Liver (tissue), 9 donors: ENCODE measurements around the gene TCF7L2. TPM values are rescaled to one million over a fixed set of nuclear protein-coding genes. Genes with fewer than 3 reads are reported as not detected.

Experiments used
- DNase-seq: peaks from one replicate; pipeline ENCODE4 v3.0.0-alpha.2; 2017; ENCODE audit warnings: low spot score
- H3K27ac ChIP-seq, 2 donors: one replicate each; pipeline ENCODE4 v1.7.0; 2013; ENCODE audit warnings: inconsistent platforms in 2 of 2, low read length in 2 of 2, control low read depth in 1 of 2, low read depth in 1 of 2, mild to moderate bottlenecking in 1 of 2
- H3K27me3 ChIP-seq, 4 donors: one replicate each; pipeline versions ENCODE4 v1.6.1 to v1.7.0; 2013; ENCODE audit warnings: low read length in 3 of 4, inconsistent platforms in 1 of 4, mild to moderate bottlenecking in 1 of 4, moderate library complexity in 1 of 4; ENCODE audit not compliant: control insufficient read depth in 4 of 4, insufficient read depth in 4 of 4
- H3K36me3 ChIP-seq, 4 donors: one replicate each; pipeline versions ENCODE4 v1.6.1 to v1.7.0; 2013; ENCODE audit warnings: low read length in 3 of 4, mild to moderate bottlenecking in 3 of 4, low read depth in 1 of 4, moderate library complexity in 1 of 4; ENCODE audit not compliant: control insufficient read depth in 4 of 4, insufficient read depth in 3 of 4
- H3K4me1 ChIP-seq, 4 donors: one replicate each; pipeline versions ENCODE4 v1.6.1 to v1.7.0; 2013; ENCODE audit warnings: low read length in 3 of 4, mild to moderate bottlenecking in 3 of 4, moderate library complexity in 1 of 4; ENCODE audit not compliant: control insufficient read depth in 4 of 4, insufficient read depth in 4 of 4
- H3K4me3 ChIP-seq, 3 donors: one replicate each; pipeline versions ENCODE4 v1.6.1 to v1.7.0; 2013; ENCODE audit warnings: low read length in 3 of 3, control low read depth in 1 of 3, low read depth in 1 of 3, mild to moderate bottlenecking in 1 of 3
- H3K9ac ChIP-seq, 2 donors: one replicate each; pipeline ENCODE4 v1.7.0; 2013; ENCODE audit warnings: low read length in 2 of 2, mild to moderate bottlenecking in 2 of 2, moderate library complexity in 2 of 2, control low read depth in 1 of 2, low read depth in 1 of 2
- H3K9me3 ChIP-seq, 4 donors: one replicate each; pipeline versions ENCODE4 v1.6.1 to v1.7.0; 2013; ENCODE audit warnings: low read length in 3 of 4; ENCODE audit not compliant: control insufficient read depth in 4 of 4
- EGR1 ChIP-seq, 2 donors: IDR thresholded peaks; 2 replicates each; pipeline ENCODE4 v1.6.1; 2016 to 2018; ENCODE audit warnings: antibody characterized with exemption in 2 of 2, low read depth in 2 of 2
- FOXA2 ChIP-seq: IDR thresholded peaks from 2 replicates; pipeline ENCODE4 v1.6.1; 2016; ENCODE audit warnings: antibody characterized with exemption
- HNF4A ChIP-seq, 2 donors: conservative IDR thresholded peaks; 2 replicates each; pipeline ENCODE4 v1.6.1; 2016; ENCODE audit warnings: antibody characterized with exemption in 2 of 2, mild to moderate bottlenecking in 2 of 2
- TAF1 ChIP-seq: conservative IDR thresholded peaks from 2 replicates; pipeline ENCODE4 v1.6.1; 2016; ENCODE audit warnings: antibody characterized with exemption, mild to moderate bottlenecking
- YY1 ChIP-seq: IDR thresholded peaks from 2 replicates; pipeline ENCODE4 v1.6.1; 2016; ENCODE audit warnings: antibody characterized with exemption, mild to moderate bottlenecking
- WGBS: extraction: QIAGEN DNeasy Blood & Tissue Kit; methylation state at CpG from one replicate; pipeline ENCODE4 v1.1.7; 2013; 5-methylcytosine and 5-hydroxymethylcytosine counted together
- polyA plus RNA-seq, 2 donors: library from polyadenylated mRNA; stranded (reverse) in 1 of 2; unstranded in 1 of 2; fragments of 200-250 nt in 1 of 2; fragments of >200 nt in 1 of 2; fragmentation: Nextera tagmentation in 1 of 2; extraction: Ambion mirVana in 1 of 2; gene quantifications; one replicate each; pipeline versions ENCODE4 v1.2.1 to v1.2.3, GENCODE V29; 2013 to 2015
- total RNA-seq, 2 donors: library from RNA; depleted of rRNA; stranded (reverse); fragments of >200 nt; gene quantifications; one replicate each; pipeline ENCODE4 v1.2.3, GENCODE V29; 2014
- TF ChIP-seq, protein P1 (sequence below): IDR thresholded peaks from 2 replicates; pipeline ENCODE4 v1.6.1; 2016; ENCODE audit warnings: antibody characterized with exemption
- TF ChIP-seq, protein P2 (sequence below): IDR thresholded peaks from 2 replicates; pipeline ENCODE4 v1.6.1; 2016; ENCODE audit warnings: antibody characterized with exemption, mild to moderate bottlenecking
- TF ChIP-seq, protein P3 (sequence below): IDR thresholded peaks from 2 replicates; pipeline ENCODE4 v1.6.1; 2016; ENCODE audit warnings: antibody characterized with exemption
- donor health status: healthy.
- donor health status: healthy.
- donor health status: healthy.
- donor health status: healthy.
- donor health status: healthy.

TCF7L2 gene
- total and polyA plus RNA-seq, 4 donors, result 4.9 to 18.0 (median 8.3) TPM

DNA sequence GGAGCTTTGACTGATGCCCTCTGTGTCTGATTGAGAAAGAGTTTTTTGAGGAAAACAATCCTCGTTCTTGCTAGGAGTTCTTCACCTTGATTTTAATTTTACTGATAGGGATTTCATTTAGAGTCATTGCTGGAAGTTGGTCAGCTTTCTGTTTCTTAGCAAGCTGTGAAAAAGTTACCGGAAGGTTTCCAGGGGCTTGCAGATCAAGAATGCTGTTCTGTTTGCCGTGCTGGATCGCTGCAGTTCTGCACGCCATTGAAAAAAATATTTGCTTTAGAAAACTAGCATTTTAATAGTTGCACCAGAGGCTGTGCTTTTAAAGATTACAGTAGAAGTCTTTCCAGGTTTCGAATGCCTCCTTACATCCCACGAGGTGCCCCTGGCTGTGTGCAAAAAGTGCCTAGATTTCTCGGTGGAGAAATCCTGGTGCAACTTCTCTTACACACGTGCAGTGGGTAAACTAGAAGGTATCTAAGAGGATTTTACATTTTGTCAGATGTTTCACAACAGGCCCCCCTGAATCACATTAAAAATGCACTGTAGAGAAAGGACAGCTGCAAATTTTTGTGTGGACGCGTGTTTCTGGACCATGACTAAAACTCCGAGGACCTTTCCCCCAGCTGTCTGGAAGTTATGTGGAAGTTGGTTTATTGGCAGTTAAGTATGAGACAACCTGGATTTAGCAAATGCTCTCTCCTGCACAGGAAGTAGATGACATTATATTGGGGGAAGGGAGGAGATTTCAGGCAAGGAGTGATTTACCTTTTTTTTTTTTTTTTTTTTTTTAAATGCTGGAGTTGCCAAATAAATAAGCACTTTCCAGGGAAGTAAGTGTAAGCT, 5.8 kb downstream of the TCF7L2 start:
- Histone ChIP-seq H3K4me1 (peaks cover 6 to 35% (median 22%) of the 10 kb centered on the region in 4 donors), H3K27ac (peak overlapping the region; percentile 67 to 74), H3K27me3 (no peaks in the 10 kb centered on the region), H3K4me3 (peak overlapping the region in 2 of 3 donors; percentile 20 to 23), H3K9ac (peak overlapping the region; percentile 56 to 72), H3K36me3 (peaks cover 2 to 9% (median 5%) of the 10 kb centered on the region in 4 donors), H3K9me3 (no peaks in the 10 kb centered on the region)
- DNase-seq, result no peak
- TF ChIP-seq YY1, result peak; percentile 35
- TF ChIP-seq, protein P1, sequence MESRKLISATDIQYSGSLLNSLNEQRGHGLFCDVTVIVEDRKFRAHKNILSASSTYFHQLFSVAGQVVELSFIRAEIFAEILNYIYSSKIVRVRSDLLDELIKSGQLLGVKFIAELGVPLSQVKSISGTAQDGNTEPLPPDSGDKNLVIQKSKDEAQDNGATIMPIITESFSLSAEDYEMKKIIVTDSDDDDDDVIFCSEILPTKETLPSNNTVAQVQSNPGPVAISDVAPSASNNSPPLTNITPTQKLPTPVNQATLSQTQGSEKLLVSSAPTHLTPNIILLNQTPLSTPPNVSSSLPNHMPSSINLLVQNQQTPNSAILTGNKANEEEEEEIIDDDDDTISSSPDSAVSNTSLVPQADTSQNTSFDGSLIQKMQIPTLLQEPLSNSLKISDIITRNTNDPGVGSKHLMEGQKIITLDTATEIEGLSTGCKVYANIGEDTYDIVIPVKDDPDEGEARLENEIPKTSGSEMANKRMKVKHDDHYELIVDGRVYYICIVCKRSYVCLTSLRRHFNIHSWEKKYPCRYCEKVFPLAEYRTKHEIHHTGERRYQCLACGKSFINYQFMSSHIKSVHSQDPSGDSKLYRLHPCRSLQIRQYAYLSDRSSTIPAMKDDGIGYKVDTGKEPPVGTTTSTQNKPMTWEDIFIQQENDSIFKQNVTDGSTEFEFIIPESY, result no peak
- WGBS, result 5% methylated on average over 12 of the region's 12 CpGs

DNA sequence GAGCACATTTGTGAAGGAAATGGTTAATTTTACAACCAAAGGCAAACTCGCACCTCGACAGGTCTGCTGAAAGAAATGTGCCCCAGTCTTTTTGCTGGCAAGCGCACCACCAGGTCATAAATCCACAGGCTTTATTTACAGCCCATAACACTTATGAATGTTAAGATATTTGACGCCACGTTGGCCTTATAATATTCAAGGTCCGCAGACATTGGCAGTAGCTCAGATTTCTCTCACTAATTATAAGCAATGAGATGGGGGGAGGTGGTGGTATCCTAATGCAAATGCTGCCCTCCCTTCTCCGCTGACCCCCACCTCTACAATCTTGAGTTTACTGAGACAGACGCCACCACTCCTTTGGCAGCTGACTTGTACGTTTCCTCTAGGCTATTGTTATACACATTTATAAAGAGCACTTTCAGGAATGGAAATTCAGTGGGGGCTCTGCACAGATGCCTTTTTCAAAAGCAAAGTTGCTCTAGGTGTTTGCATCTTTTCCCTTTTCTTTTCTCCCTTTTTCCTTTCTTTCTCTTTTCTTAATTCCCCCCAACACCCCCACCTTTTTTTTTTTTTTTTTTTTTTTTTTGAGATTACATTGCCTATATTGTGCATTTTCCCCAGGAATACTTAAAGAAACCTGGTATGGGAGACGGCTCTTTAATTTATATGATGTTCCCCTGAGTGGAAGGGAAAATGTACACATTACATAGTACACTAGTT, 6.7 kb downstream of the TCF7L2 start:
- 78% methylated on average over 10 of the region's 10 CpGs for WGBS
- H3K36me3 ChIP-seq, result peaks cover 2 to 9% (median 5%) of the 10 kb centered on the region in 4 donors
- no peak for TF ChIP-seq HNF4A (conservative IDR thresholded peaks at IDR 0.05)
- TF ChIP-seq, protein P1, result no peak
- TF ChIP-seq, protein P2, sequence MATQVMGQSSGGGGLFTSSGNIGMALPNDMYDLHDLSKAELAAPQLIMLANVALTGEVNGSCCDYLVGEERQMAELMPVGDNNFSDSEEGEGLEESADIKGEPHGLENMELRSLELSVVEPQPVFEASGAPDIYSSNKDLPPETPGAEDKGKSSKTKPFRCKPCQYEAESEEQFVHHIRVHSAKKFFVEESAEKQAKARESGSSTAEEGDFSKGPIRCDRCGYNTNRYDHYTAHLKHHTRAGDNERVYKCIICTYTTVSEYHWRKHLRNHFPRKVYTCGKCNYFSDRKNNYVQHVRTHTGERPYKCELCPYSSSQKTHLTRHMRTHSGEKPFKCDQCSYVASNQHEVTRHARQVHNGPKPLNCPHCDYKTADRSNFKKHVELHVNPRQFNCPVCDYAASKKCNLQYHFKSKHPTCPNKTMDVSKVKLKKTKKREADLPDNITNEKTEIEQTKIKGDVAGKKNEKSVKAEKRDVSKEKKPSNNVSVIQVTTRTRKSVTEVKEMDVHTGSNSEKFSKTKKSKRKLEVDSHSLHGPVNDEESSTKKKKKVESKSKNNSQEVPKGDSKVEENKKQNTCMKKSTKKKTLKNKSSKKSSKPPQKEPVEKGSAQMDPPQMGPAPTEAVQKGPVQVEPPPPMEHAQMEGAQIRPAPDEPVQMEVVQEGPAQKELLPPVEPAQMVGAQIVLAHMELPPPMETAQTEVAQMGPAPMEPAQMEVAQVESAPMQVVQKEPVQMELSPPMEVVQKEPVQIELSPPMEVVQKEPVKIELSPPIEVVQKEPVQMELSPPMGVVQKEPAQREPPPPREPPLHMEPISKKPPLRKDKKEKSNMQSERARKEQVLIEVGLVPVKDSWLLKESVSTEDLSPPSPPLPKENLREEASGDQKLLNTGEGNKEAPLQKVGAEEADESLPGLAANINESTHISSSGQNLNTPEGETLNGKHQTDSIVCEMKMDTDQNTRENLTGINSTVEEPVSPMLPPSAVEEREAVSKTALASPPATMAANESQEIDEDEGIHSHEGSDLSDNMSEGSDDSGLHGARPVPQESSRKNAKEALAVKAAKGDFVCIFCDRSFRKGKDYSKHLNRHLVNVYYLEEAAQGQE, result no peak
- TF ChIP-seq TAF1, result no peak
- no peak for TF ChIP-seq FOXA2
- TF ChIP-seq, protein P3, sequence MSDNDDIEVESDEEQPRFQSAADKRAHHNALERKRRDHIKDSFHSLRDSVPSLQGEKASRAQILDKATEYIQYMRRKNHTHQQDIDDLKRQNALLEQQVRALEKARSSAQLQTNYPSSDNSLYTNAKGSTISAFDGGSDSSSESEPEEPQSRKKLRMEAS, result no peak
- TF ChIP-seq EGR1 (IDR thresholded peaks at IDR 0.05; ENCODE audit: low read depth in 2 of 2), result no peak
- H3K27me3 ChIP-seq, result no peaks in the 10 kb centered on the region
- no peak overlapping the region for H3K4me3 ChIP-seq
- H3K9me3 ChIP-seq, result no peaks in the 10 kb centered on the region
- H3K4me1 ChIP-seq, result peaks cover 6 to 35% (median 22%) of the 10 kb centered on the region in 4 donors
- no peak overlapping the region for H3K9ac ChIP-seq
- H3K27ac ChIP-seq, result peak overlapping the region; percentile 14 to 74
- DNase-seq, result no peak
